HTERT RPE-1 (cell line): ENCODE data around the gene APOE.
"Not testable (repeated sequence)": the region's sequence is repeated elsewhere in the genome, so short reads cannot be mapped to it uniquely, and the experiment has no call there.

Experiments used
- in situ Hi-C: fragments of 300-500 bp; cut with MboI; formaldehyde crosslinking; loops from 4 replicates; pipeline ENCODE4 v1.14.3; 2020; ENCODE audit warnings: low sequenced_read_pairs

APOE gene

DNA sequence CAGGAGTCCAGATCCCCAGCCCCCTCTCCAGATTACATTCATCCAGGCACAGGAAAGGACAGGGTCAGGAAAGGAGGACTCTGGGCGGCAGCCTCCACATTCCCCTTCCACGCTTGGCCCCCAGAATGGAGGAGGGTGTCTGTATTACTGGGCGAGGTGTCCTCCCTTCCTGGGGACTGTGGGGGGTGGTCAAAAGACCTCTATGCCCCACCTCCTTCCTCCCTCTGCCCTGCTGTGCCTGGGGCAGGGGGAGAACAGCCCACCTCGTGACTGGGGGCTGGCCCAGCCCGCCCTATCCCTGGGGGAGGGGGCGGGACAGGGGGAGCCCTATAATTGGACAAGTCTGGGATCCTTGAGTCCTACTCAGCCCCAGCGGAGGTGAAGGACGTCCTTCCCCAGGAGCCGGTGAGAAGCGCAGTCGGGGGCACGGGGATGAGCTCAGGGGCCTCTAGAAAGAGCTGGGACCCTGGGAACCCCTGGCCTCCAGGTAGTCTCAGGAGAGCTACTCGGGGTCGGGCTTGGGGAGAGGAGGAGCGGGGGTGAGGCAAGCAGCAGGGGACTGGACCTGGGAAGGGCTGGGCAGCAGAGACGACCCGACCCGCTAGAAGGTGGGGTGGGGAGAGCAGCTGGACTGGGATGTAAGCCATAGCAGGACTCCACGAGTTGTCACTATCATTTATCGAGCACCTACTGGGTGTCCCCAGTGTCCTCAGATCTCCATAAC lies at the start of gene APOE:
TSS of gene APOE (plus strand) at position 360 of the 724 bp plus-strand sequence. CDS start 829 bp downstream, outside the sequence.
- in situ Hi-C loops, result no loop called here

DNA sequence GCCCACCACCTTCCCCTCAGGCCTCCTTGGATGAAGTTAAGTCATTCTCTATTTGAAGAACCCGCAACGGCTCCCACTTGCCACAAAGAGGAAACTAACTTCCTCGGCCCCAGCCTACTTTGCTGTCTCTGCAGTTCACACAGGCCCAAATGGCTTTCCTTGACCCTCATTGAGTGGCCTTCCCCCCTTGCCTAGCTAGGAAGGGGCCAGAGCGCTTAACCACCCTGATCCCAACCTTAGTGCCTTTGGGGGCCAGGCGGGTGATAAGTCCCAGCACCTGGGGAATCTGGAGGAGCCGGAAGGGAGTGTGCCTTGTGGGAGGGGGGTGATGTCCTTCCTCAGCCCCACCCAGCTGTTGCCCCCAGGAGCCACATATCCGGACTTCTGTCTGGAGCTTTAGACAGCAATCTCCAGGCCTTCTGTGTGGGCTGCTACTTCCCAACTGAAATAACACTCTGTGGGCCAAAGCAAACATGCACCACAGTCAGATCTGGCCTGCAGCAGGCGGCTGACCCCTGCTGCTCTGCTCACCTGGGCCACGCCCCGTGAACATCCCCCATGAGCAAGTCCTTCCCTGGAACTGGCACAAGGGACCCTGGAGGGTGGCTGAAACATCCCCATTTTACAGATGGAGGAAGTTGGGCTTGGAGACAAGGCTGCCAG lies 49.0 kb upstream of the APOE start:
- in situ Hi-C loops, result no loop called here

DNA sequence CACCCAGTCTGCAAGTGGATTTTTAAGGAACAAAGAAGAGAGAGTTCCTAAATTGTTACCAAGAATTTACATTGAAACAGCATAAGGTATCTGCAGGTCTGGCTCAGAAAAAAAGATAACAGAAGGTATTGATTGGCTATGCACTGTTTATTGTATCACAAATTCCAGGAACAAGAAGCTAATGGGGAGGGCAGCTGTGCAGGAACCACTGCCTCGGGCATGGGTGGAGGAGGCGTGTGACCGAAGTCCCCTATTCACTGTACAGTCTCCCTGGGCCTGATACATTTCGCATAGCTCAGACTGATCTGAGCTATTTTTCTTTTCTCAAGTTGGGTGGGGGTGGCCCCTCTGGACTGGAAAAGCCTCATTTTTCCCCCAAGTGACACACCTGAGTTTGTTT lies 47.8 kb upstream of the APOE start:
- in situ Hi-C loops, result no loop called here

DNA sequence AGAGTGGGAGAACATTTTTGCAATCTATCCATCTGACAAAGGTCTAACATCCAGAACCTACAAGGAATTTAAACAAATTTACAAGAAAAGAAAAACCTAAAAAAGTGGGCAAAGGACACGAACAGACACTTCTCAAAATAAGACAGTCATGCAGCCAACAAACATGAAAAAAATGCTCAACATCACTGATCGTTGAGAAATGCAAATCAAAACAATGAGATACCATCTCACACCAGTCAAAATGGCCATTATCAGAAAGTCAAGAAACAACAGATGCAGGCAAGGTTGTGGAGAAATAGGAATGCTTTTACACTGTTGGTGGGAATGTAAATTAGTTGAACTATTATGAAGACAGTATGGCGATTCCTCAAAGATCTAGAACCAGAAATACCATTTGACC lies 44.0 kb upstream of the APOE start:
- in situ Hi-C loops, result not testable (repeated sequence)

DNA sequence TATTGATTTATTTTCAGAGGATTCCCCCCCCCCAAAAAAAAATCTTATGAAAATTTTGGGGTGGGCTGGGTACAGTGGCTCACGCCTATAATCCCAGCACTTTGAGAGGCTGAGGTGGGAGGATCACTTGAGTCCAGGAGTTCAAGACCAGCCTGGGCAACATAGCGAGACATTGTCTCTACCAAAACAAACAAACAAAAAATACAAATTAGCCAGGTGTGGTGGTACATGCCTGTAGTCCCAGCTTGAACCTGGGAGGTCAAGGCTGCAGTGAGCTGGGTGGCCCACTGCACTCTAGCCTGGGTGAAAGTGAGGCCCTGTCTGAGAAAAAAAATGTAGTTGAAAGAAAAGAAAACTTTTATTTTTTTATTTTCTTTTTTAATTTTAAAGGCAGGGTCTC lies 41.6 kb upstream of the APOE start:
- in situ Hi-C loops, result no loop called here

DNA sequence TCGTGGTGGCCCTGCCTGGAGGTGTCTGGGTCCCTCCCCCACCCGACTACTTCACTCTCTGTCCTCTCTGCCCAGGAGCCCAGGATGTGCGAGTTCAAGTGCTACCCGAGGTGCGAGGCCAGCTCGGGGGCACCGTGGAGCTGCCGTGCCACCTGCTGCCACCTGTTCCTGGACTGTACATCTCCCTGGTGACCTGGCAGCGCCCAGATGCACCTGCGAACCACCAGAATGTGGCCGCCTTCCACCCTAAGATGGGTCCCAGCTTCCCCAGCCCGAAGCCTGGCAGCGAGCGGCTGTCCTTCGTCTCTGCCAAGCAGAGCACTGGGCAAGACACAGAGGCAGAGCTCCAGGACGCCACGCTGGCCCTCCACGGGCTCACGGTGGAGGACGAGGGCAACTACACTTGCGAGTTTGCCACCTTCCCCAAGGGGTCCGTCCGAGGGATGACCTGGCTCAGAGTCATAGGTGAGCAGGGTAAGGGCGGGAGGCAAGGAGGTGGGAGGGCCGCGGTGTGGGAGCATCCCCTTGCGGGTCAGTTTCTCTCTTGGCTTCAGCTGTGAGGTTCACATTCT lies 40.3 kb upstream of the APOE start:
- in situ Hi-C loops, result no loop called here

DNA sequence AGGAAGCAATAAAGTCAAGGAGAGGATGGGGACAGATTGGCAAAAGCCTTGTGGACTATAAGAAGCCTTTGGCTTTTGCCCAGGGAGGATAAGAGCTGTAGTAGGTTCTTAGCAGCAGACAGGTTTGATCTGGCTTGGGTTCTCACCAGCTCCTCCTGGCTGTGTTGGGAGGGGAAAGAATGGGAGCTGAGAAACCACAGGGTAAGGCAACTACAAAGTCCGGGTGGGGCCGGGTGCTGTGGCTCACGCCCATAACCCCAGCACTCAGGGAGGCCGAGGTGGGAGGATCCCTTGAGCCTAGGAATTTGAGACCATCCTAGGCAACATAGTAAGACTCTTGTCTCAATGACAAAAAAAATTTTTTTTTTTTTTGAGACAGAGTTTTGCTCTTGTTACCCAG lies 38.9 kb upstream of the APOE start:
- in situ Hi-C loops, result no loop called here

DNA sequence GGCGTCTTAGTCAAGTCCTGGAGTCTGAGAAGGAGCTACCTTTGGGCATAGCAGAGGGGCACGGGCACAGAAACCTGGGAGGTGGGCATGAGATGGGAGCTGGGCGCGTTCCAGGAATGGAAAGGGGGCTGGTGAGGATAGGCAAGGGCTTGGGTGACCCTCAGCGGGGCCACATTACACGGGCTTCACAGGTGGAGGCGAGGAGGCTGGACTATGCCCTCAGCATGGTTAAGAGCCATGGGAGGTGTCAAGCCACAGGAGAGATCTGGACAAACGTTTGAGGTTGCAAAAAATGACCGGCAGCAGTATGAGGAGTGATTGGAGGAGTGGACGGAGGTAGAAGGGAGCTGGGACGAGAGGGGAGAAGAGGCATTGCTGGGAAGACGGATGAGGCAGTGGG lies 38.0 kb upstream of the APOE start:
- in situ Hi-C loops, result no loop called here

DNA sequence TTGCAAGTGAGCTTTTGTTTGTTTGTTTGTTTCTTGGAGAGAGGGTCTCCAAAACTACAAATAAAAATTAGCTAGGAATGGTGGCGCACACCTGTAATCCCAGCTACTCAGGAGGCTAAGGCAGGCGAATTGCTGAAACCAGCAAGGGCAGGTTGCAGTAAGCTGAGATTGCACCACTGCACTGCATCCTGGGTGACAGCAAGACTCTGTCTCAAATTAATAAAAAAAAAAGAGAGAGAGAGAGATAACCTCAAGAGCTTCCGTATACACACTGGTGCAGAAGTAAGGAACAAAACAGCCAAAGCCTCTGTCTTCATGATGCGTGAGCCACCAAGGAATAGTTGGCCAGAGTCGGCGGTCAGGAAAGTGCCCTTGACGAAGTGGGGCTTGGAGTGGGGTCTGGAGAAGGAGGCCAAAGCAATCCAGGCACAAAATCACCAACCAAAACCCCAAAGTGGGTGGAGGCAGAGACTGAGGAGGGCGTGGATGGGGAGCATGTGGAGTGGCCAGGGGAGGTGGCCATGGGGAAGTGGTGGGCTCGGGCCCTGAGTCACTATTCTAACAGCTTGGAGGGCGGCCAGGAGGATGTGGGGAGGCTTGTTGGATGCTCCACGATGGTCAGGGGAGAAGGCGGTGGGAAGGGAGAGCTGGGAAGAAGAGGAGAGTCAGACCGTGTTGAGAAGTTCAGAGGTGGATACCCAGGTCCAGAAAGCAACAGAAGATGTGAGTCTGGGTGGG lies 35.7 kb upstream of the APOE start:
- in situ Hi-C loops, result no loop called here

DNA sequence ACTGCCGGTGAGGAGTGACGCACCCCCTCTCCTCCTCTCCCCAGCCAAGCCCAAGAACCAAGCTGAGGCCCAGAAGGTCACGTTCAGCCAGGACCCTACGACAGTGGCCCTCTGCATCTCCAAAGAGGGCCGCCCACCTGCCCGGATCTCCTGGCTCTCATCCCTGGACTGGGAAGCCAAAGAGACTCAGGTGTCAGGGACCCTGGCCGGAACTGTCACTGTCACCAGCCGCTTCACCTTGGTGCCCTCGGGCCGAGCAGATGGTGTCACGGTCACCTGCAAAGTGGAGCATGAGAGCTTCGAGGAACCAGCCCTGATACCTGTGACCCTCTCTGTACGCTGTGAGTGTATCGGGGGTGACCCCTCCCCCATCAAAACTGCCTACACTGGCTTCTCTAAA lies 33.8 kb upstream of the APOE start:
- in situ Hi-C loops, result no loop called here

DNA sequence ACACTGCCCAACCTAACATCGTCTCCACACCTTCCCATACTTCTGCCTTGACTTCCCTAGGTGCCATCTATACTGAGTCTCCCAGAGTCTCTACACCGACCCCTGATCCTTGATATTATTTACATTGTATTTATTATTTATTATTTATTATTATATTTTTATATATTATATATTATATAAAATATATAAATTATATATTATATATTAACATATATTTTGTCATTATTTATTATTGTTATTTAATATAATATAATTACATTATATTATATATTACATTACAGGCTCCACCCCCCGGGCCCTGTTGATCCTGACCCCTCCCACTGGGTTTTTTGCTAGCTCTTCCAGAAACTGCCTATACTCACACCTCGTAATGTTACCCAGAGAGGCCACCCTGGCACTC lies 32.9 kb upstream of the APOE start:
- in situ Hi-C loops, result no loop called here

DNA sequence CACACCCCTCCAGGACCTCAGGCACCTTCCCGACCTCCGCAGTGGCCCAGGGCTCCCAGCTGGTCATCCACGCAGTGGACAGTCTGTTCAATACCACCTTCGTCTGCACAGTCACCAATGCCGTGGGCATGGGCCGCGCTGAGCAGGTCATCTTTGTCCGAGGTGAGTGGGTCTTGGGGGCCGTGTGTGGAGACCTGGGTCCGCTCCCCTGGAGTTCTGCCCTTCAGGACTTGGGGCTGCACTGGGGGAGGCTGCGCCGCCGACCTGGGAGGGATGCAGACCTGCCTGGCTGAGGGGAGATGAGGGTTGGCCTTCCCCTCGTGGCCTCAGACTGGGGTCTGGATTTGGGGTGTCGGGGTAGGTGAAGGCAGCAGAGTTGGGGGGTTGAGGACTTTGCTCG lies 31.3 kb upstream of the APOE start:
- in situ Hi-C loops, result no loop called here

DNA sequence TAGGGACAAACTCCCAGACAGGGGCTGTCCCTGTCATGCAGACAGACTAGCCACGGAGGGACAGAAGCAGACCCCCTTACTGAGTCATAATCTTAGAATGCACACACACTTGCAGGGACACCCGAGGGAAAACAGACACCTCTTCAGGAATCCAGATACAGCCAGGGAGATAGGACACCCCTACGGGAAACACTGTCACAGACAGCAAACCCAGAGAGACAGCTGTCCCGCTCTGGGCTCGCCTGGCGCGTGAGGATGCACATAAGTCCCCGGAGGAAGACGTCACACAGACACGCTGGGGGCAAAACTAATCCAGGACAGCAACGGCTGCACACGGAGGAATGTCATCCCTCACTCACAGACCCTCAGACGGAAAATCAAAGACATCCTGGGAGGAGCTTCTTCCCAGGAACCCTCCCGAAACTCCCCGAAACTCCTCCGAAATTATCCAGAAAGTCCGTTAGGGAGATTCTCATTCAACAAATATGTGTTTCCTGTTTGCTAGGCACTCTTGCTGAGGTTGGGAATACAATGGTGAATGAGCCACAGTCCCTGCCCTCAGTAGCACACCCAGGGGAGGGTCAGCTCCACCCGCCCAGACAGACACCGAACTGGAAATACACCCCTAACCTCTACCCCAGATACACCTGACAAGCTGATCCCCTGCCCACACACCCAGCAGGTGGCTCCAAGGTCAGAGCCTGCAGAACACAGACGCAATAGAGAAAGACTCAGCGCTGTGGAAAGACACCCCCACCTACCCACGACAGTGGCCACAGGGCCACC lies 29.7 kb upstream of the APOE start:
- in situ Hi-C loops, result no loop called here

DNA sequence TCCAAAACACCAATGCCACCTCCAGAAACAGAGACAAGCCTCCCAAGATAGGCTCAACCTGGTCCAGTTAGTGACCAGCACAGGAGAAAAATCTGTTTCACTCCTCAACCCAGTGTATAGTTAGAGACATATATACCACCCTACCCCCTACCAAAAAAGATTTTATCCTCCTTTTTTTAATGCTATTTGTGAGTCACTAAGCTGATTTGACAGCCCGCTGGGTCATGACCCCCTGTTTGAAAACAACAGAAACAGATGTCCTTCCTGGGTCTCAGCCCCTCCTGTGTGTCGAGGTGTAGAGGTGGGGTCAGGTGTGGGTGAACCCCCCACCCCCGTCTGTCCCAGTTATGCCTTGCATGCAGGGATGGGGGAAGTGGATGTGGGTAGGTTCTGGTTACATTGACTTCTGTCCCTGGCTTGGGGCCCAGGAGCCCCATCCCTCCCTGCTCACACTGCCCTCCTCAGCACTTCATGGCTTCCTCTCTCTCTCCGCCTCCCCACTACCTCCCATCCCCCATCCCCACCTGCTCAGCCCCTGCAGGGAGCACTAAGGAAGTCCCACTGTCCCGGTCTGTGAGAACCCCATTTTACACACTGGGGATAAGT lies 28.6 kb upstream of the APOE start:
- in situ Hi-C loops, result no loop called here

DNA sequence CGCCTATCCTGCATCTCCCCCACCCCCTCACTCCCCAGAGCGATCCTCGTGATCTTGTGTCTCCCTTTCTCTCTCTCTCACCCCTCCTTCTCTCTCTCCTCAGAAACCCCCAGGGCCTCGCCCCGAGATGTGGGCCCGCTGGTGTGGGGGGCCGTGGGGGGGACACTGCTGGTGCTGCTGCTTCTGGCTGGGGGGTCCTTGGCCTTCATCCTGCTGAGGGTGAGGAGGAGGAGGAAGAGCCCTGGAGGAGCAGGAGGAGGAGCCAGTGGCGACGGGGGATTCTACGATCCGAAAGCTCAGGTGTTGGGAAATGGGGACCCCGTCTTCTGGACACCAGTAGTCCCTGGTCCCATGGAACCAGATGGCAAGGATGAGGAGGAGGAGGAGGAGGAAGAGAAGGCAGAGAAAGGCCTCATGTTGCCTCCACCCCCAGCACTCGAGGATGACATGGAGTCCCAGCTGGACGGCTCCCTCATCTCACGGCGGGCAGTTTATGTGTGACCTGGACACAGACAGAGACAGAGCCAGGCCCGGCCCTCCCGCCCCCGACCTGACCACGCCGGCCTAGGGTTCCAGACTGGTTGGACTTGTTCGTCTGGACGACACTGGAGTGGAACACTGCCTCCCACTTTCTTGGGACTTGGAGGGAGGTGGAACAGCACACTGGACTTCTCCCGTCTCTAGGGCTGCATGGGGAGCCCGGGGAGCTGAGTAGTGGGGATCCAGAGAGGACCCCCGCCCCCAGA lies 27.3 kb upstream of the APOE start:
- in situ Hi-C loops, result no loop called here

DNA sequence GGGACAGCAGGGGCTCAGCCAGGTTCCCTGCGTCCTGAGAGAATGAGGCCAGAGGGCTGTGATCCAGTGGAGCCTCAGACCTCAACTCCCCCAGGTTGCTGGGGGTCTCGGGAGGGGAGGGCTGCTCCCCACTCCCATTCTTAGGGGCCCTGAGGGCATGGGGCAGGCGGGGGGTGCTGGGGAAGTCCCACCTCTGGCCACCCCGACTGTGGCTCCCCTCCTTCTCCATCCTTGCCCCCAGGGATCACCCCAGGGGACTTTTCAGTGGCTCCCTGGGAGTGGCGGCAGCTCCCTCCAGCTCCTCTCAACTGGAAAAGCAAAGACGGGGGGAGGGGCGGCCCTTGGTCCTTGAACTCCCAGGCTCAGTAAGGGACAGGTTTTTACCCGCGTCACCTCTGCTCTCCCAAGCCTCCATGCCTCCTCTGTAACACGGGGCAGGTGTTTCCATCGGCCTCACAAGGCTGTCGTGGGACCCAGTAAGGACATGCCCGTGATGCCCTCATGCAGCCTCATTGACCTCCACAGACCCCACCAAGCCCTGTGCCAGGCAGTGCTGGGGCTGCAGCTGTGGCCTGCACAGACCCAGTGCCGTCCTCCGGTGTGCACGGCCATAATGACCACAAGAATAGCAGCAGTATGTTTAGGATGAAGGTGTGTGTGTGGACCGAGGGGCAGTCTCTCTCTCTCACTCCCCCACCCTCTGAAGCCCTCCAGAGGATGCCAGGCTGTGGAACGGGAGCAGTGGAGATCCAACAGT lies 26.1 kb upstream of the APOE start:
- in situ Hi-C loops, result no loop called here

DNA sequence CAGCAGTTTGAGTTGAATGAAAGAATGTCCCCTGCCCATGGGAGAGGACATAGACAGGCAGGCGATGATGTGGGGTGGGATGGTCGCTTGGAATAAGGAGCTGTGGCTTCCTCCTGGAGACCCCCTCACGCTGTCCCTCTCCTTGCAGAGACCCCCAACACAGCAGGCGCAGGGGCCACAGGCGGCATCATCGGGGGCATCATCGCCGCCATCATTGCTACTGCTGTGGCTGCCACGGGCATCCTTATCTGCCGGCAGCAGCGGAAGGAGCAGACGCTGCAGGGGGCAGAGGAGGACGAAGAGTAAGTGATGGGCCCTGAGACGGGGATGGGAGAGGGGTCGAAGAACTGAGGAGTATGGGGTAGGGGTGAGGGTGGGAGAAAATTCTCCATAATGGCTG lies 23.5 kb upstream of the APOE start:
- in situ Hi-C loops, result no loop called here

DNA sequence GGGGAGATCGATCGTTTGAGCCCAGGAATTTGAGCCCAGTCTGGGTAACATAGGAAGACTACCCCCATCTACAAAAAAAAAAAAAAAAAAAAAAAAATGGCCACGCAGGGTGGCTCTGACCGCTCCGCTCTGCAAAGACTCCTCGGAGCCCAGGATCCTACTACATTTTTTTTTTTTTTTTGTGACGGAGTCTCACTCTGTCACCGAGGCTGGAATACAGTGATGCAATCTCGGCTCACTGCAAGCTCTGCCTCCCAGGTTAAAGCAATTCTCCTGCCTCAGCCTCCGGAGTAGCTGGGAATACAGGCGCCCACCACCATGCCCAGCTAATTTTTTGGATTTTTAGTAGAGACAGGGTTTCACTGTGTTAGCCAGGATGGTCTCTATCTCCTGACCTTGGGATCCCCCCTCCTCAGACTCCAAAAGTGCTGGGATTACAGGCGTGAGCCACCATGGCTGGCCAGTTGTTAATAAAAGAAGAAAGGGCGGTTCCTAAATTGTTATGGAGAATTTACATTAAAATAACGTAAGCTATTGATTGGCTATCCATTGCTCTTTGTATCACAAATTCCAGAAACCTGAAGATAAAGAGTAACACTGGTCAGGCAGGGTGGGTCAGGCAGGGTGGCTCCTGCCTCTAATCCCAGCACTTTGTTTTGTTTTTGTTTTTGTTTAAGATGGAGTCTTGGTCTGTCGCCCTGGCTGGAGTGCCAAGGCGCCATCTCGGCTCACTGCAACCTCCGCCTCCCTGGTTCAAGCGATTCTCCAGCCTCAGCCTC lies 22.8 kb upstream of the APOE start:
- in situ Hi-C loops, result not testable (repeated sequence)
